Nucleus accumbens (tissue), 56 donors: Measurements from ENCODE around the gene LHFPL6.

ENCODE experiments used
- DNase-seq, 56 donors: peaks; one replicate each; lab custom pipeline; 2025; lab: John Stamatoyannopoulos, UW

LHFPL6 gene

DNA sequence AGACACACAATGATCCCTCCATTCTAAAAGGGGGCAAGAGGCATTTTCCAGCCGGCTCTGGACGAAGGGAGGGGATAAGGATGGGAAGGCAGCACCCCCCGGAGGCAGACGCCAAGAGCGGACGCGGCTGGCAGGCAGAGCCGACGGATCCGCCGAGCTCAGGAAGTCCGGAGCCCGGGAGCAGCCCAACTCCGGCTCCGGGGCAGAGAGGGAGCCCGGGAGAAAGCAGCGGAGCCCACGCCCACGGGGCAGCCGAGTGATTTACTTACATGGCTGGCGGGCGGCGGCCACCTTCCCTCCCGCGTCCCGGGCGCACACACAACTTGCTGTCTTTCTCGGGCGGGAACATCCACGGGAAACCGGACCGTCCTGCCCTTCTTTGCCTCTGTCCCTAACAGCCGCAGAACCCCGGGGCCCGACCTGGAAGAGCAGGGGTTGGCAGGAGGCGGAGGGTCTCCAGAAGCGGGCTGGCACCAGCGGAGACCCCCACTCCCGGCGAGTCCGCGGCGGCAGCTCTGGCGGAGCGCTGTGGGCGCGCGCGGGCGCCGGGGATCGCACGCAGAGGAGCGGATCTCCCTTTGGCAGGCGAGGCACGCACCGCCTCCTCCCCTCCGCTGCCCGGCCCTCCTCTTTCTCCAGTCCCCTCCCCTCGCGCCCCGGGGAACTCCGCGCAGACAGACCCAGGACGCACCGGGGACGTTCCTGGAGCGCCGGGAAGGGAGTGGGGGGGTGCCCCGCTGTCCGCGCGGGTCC, at the start of gene LHFPL6:
Gene LHFPL6, minus strand, starts transcription at position 580 of the 753 bp plus-strand sequence.
- peak in 52 of 56 donors; percentile 5 to 80 (median 60) for DNase-seq

DNA sequence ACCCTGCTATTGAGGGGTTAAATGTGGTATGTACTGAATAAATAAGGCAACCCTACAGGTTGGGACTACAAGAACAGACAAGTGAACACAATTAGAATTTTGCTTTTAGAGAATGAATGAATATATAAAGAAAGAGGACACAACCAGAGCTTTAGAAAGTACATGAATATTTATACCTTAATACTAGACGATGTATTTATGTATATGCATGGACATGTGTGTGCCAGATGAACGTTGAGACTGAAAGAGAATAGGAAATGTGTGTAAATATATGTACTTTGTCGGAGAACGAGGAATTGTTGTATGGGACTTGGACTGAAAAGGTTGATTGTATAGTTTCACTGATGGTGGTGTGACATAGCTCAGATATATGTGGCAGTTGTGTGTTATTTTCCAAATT, 43.1 kb upstream of the LHFPL6 start:
- DNase-seq: no peak

DNA sequence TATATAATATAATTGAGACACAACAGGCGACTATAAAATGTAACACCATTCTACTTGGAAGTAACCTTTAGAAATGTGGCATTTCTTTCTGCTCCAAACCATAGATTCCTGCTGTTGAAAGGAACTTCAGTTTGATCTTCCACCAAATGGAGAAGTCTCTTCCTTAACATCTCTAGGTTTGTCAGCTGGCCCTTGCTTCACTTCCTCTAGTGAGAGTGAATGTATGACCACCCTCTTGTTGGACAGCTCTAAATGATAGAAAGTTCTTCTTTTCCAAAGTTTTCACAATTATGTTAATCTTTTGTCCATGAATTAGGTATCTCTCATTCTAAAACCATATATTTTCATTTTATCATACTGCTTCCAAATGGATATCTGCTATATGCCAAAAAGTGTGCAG, 38.7 kb upstream of the LHFPL6 start:
- DNase-seq: no peak

DNA sequence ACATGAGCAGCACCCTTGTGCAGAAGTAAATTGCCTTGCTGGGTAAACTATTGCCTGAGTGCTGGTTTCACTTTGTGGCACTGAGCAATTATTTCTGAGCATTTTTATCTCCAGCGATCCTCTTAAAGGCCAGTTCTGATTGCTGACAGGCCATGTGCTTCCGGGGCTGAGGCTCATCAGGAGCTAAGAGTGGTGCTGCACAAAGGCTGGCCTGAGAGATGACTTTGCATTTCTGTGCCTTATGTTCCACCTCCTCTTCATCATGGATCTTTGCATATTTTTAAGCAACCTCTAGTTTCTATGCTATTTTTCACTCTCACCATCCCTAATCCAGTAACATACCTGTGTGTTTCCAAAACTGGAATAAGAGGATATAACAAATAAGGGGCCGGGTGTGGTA, 34.9 kb upstream of the LHFPL6 start:
- DNase-seq: no peak

DNA sequence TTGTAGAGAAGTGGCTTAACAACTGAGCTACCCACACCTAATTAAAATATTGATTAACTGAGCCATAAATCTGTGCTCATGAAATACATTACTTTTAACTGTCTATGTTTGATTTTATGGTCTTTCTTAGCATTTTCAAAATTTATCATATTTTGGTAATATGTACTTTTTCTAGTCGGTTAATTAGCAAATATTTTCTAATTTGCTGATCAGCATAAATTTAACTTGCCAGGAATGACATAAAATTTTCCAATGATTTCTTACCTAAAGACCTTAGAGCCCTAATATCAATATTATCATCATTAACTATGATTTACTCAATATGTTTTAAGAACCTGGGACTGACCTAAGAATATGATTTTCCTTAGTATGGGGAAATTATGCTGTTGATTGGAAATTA, 32.6 kb upstream of the LHFPL6 start:
- no peak for DNase-seq

DNA sequence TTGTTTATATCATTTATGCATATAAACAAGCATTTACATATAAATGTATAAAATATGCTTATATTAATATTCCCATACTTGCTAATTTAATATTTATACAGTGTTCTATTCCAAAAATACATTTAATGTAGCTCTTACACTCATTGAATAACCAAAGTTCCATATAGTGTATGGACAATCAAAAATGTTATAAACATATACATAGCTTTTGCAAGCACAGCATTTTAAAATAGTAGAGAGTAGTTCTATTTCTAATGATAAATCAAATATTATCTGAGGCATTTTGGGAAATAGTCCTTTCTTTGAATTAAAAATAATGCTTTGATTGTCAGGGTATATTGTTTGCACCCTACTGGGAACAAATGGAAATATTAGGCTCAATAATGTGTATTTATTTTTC, 30.0 kb upstream of the LHFPL6 start:
- no peak for DNase-seq

DNA sequence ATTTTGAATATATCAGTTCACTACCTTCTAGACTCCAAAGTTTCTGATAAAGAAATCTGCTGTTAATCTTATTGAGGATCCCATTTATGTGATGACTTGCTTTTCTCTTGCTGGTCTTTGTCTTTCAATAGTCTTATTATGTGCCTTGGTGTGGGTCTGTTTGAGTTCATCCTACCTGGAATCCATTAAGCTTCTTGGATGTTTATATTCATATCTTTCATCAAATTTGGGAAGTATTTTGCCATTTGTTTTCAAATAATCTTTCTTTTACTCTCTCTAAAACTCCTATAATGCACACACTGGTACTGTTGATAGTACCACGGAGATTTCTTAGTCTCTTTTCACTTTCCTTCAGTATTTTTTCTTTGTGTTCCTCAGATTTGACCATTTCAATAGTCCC, 28.3 kb upstream of the LHFPL6 start:
- DNase-seq: no peak

DNA sequence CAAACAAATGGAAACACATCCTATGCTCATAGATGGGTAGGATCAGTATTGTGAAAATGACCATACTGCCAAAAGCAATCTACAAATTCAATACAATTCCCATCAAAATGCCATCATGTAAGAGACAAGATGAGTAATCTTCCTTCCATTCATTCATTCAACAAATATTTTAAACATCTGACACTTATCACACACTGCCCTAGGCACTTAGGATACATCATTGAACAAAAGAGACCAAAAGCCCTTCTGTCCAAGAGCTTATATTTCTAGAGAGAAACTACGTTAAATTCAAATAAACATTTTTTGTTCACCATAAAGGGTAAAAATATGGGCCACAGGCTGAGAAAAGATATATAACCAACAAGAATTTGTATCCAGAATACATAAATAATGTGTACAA, 20.5 kb upstream of the LHFPL6 start:
- no peak for DNase-seq

DNA sequence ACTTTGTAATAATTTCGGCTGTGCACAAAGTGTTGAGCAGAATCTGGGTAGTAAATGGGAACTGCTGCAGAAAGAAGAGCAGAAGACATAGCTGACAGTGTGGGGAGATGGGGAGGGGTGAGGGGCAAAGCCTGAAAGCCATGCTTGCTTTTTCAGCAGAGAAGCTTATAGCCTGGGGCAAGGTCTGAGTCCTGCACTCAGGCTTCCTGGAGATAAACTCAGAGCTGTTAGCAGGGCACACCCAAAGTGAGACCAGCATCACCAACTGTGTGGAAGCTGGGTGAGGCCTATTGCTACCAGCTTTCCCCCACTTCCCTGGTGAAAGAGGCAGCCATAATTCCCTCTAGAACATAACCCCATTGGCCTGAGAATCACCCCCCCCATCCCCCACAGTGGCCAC, 15.6 kb upstream of the LHFPL6 start:
- DNase-seq: no peak

DNA sequence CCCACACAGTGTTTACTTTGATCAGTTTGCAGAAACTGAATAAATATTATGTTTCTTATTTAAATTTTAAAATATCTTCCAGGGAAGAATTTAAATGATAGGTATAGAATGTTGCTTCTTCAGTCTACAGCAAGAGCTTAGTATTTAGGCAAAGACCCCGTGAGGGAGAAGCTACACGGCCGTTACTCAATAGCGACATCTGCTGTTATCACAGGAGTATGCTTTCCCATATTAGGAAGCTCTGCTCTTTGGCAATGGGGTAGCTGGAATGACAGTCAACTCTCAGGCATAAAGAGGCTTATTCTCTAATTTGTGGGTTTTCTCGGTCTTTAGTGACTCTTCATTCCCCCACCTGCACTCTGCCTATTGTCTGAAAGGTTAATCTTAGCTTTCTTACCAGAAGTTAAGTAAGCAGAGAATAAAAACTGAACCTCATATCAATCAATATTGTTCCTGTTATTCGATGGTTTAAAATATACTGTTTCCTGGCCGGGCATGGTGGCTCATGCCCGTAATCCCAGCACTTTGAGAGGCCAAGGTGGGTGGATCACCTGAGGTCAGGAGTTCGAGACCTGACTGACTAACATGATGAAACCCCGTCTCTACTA, 13.2 kb upstream of the LHFPL6 start:
- peak in 34 of 56 donors; percentile 0 to 63 (median 18) for DNase-seq

DNA sequence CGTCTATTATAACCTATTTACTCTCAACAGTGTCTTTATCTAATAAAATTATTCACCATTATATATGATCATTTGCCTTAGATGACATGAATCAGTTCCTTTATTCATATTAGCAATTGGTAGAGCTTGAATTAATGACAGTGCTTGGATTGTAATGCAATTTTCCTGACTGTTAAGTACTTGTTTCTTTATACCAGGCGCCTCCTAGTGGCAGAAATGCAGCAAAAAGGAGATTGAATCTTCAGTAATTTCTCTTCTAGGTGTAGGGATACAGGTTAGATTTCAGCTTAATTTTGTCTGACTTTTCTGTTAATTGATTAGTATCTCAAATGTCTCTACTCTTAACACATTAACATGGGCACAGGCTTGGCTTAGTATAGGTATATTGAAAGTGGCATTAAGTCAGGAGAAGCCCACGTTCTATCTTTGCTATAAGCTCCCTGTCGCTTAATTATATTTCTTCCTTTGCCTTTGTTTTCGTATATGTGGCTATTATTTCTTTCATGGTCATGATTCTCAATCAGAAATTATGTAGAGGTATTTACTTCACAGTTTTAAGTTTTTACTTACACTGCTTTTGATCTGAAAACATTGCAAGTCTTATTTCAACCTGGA, 9.1 kb upstream of the LHFPL6 start:
- DNase-seq: peak in 35 of 56 donors; percentile 1 to 87 (median 29)

DNA sequence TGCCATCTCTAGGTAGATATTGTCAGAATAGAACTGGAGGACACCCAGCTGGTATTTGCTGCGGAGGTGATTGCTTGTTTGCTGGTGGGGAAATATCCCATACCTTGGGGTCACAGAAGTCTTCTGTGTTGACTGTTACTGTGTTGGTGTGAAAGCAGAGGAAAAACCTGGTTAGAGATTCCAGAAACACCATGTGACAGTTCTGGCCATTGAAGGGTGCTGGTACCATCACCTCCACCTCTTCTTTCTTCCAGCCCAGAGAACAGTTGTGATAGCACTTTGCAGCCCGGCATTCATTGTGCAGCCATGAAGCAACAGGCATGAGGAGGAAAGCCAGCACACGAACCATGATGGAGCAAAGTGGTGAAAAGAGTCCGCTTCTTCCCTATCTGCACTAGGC, 4.9 kb upstream of the LHFPL6 start:
- DNase-seq: no peak

DNA sequence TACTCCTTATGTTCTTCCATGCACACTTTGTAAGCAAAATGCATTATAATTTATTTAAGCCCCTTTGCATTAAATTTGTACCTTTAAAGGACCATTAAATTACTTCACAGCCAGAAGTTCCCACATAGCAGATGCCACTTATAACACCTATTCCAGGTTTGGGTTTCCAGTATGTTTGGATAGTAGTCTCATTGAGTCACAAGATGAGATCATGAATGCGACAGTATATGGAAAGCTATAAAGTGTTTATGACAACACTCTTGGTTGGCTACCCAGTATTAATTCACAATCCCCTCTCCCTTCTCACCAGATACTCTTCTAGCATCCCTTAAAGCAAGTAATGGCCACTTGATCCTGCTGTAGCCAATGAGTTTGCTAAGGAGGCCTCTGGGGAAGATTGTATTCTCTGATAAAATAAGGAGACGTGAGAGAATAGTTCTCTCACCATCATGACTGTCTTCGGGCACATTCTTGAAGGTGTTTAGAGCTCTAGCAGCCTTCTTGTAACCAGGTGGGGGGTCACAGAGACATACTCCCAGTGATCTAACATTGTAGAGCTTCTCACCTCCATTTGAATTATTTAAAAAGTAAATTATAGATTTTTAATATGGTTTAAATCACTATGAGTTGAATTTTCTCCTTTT, 2.8 kb upstream of the LHFPL6 start:
- DNase-seq: no peak

DNA sequence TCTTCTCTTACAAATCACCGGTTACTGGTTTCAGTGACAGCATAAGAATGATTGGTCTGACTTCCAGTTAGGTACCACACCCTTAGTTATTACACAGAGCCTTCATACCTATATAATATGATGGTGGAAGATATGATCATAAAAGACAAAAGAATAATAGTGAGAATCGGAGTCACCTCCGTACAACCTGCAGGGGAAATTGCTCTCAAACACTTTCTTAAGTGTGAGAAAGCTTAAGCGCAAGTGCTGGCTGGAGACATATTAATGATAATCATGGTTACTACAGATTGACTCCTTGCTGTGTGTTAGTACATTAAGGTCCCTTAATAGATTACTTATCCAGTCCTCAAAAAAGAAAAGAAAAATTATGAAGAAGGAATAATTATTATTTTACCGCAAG, 1.8 kb upstream of the LHFPL6 start:
- DNase-seq: no peak

DNA sequence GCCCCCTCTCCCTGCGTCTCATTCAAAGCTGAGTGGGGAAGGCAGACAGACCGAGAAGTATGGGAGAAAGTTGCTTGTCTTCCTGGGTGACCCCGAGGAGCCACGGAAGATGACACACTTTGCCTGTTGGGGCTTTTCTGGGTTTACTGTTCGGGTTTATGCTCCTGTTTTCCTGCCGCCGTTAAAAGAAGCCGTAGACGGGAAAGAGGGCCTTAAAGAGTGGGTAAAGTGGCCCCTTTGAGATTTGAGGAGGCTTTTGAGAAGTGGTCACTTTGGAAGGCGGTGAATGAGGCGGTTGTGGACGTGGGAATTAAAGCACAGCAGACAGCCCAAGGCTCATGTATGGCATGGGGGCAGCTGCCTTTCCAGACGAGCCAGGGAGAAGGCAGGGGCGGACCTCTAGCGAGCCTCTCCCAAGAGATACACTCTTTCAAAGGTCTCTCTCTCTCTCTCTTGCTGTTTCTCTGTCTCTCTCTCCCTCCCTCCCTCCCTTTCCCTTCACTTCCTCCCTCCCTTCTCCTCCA, 493 bp upstream of the LHFPL6 start:
- peak in 12 of 56 donors; percentile 1 to 67 (median 24) for DNase-seq

DNA sequence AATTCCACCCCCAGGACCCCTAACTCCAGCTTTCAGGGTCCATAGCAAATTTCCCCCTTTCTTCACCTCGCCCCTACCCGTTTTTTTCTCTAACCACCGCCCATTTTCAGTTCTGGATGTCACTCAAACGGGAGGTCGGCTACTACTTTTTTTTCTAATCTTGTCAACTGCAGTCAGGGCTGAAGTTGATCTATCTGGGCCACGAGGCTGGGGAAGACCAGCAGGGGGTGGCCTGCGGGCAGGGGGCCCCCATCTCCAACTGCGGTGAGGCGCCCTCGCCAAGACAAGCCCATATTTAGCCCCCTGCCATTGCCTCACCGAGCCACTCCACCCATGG, 748 bp downstream of the LHFPL6 start:
- no peak for DNase-seq

DNA sequence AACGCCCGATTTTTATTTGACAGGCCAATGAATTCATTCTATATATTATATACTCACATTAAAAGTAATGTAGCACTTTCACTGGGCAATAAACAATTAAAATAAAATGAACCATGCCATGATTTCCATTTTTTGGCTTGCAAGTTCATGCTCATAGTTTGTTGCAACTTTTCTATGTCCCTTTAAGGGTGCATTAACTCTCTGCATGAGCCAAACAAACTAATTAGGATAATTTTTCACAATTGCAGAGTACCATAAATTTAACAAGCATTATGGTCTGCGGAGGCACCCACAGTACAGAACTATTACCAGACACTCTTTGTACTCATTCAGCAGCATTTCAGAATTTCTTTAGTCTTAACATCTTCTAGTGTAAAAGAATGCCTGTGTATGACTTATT, 1.4 kb downstream of the LHFPL6 start:
- no peak for DNase-seq

DNA sequence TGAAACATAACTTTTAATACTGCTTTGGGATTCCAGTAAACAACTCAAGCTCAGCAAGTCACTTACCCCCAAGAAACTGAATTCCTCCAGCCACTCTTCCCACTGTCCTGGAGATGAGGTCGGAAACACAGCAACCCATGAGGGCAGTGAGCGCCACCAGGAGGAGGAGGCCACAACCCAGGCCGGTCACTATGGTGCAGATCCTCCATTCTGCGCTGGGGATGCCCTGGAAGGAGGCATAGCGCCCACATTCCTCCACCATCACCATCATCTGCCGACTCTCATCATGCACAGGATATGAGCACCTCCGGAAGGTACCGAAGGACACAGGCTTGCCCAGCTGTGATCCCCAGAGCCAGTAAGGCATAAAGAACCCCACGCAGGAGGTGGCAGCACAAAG, 2.2 kb downstream of the LHFPL6 start:
- DNase-seq: peak in 30 of 56 donors; percentile 3 to 56 (median 12)

DNA sequence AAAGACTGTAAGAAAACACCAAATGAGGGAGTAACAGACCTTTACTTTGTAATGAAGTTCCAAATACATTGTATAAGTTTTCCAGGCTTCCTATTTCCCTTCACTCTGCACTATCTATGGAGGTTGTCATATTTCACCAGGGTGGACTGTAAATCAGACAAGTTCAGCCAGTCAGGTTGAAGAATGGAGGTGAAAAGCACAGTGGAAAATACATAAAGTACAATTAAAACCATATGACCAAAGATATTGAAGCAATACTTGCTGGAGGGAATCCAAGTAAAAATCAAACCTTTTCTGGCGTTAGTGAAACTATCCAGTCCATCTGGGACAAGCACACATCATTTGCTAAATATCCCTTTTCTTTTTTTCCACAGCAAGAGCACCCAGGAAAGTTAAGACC, 3.2 kb downstream of the LHFPL6 start:
- DNase-seq: no peak

DNA sequence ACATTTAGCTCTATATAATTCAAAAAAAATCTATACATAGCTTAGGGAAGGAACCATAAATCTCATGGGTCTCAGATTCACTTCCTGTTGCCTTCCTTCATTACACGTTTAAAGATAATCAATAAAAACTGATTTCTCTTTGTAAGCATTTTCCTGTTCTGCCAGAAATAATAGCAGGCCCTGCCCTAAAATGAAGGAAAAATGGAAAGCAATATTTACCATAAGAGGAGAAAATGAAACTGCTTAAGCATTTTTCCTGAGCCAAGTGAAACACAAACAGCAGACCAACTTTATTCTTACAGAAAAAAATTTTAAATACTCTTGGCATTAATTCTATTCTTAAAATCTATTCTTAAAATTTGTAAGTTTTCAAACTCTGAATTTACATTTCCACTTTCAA, 4.0 kb downstream of the LHFPL6 start:
- no peak for DNase-seq

DNA sequence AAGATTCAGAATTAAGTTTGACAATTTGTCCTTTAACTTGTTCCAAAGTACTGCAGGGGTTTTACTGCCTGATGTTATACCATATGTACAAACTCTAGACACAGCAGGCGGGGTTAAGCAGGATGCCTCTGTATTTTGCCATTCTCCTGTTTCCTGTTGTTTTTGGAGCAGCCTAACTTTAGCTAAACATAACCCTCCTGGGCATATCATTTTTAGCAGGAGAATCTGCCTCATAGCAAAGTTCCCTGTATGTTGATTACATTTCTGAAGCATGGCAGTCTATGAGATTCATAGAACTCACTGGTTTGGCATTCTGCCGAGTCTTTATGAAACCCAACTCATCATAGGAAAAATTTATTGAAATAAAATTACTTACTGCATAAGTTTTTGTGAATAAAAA, 5.2 kb downstream of the LHFPL6 start:
- DNase-seq: no peak
